ENCODE results near the gene RNF20. TPM values are rescaled to one million over a fixed set of nuclear protein-coding genes. Genes with fewer than 3 reads are reported as not detected.

RNF20 gene
- total RNA-seq, 1 donor from 2014 or later, result 22.3 TPM

DNA sequence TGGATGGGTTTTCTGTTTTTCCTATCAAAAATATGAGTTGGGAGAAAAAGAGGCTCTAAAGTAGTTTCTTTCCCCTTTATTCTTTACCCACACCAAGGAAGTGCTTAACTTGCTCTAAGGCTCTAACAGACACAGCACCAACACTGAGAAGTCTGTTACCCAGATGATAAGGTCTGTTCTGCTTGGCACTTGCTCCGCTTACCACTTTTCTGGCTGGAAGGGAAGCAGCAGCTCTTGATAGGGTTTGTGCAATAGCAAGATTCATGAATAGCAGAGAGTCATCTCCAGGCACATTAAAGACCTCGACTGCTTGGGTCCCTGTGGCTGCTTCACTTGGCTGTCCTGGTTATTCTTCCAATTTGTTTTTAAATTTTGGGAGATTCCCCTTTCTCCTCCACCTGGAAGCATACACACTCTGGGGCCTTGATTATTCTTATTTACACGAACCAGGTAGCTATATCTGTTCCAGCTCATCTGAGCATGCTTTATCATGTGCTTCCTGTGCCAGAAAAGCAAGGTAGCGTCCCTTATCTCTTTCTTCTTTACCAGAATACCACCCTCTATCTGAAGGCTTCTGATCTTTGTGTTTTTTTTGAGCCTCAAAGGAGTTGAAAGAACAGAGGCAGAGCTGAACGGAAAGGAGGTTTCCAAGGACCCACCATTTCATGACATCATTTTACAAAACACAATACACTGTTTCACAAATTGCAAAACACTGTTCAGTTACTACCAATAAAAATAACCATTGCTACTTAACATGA lies 36.3 kb downstream of the RNF20 start:
- intact Hi-C loops (cut with DNase I), result no loop called here
- Histone ChIP-seq H3K27ac (no peak overlapping the region), H3K27me3 (no peaks in the 10 kb centered on the region), H3K9me3 (no peaks in the 10 kb centered on the region), H3K36me3 (peaks cover 0 to 17% of the 10 kb centered on the region in 2 donors), H3K4me1 (no peaks in the 10 kb centered on the region), H3K4me3 (no peak overlapping the region)
- no peak for DNase-seq (ENCODE audit: extremely low spot score in 2 of 2)
- TF ChIP-seq, protein P1, sequence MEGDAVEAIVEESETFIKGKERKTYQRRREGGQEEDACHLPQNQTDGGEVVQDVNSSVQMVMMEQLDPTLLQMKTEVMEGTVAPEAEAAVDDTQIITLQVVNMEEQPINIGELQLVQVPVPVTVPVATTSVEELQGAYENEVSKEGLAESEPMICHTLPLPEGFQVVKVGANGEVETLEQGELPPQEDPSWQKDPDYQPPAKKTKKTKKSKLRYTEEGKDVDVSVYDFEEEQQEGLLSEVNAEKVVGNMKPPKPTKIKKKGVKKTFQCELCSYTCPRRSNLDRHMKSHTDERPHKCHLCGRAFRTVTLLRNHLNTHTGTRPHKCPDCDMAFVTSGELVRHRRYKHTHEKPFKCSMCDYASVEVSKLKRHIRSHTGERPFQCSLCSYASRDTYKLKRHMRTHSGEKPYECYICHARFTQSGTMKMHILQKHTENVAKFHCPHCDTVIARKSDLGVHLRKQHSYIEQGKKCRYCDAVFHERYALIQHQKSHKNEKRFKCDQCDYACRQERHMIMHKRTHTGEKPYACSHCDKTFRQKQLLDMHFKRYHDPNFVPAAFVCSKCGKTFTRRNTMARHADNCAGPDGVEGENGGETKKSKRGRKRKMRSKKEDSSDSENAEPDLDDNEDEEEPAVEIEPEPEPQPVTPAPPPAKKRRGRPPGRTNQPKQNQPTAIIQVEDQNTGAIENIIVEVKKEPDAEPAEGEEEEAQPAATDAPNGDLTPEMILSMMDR (IDR thresholded peaks at IDR 0.05), result no peak
- TF ChIP-seq POLR2AphosphoS5 (IDR thresholded peaks at IDR 0.05; ENCODE audit: insufficient read depth in 1 of 2, low read depth in 1 of 2), result no peak
- TF ChIP-seq POLR2A (IDR thresholded peaks at IDR 0.05), result no peak

DNA sequence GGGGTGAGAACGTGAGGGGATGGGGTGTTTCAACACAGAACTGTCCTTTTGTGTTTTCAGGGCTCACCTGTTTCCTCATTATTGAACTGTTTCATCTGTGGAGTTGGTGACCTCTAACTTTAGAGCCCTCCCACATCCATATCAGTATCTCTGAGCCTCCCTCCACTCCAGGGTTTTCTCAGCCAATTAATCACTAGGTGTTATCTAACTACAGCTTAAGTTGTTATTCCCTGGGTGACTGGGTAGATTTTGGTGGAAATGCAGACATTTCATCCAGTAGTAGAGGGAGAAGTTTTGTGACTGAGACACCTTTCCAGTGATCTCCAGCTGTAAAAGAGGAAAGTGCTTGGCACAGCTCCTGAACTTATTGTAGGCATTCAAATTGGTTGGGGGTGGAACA lies 37.5 kb downstream of the RNF20 start:
- Histone ChIP-seq H3K4me3 (no peak overlapping the region), H3K36me3 (peaks cover 0 to 11% of the 10 kb centered on the region in 2 donors), H3K27me3 (no peaks in the 10 kb centered on the region), H3K27ac (no peak overlapping the region), H3K4me1 (no peaks in the 10 kb centered on the region), H3K9me3 (no peaks in the 10 kb centered on the region)
- DNase-seq (ENCODE audit: extremely low spot score in 2 of 2), result no peak
- TF ChIP-seq POLR2AphosphoS5 (IDR thresholded peaks at IDR 0.05; ENCODE audit: insufficient read depth in 1 of 2, low read depth in 1 of 2) (no peak), POLR2A (IDR thresholded peaks at IDR 0.05) (no peak)
- TF ChIP-seq, protein P1 (IDR thresholded peaks at IDR 0.05), result no peak
- intact Hi-C loops (cut with DNase I), result no loop called here

DNA sequence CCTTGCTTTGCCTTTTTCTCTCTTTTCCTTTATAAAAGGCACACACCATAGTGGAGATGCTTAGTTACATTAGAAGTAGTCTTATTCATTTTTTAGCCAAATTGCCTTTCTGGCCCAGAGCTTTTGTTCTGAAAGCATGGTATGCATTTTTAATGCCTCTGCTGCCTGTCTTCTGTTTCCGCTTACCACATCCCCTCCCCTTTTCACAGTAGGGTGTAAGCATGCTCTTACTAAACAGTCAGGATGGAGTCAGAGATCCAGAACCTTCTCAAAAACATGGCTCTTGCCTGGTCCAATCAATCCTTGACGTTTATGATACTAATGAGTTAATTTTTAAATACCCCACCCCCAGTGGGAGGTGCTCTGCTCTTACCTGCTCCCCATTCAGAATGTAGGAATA lies 38.7 kb downstream of the RNF20 start:
- no peak for DNase-seq (ENCODE audit: extremely low spot score in 2 of 2)
- H3K27me3 ChIP-seq, result no peaks in the 10 kb centered on the region
- H3K4me1 ChIP-seq, result no peaks in the 10 kb centered on the region
- H3K36me3 ChIP-seq, result peaks cover 0 to 11% of the 10 kb centered on the region in 2 donors
- H3K4me3 ChIP-seq, result no peak overlapping the region
- TF ChIP-seq POLR2A (IDR thresholded peaks at IDR 0.05), result no peak
- TF ChIP-seq, protein P1 (IDR thresholded peaks at IDR 0.05), result no peak
- TF ChIP-seq POLR2AphosphoS5 (IDR thresholded peaks at IDR 0.05; ENCODE audit: insufficient read depth in 1 of 2, low read depth in 1 of 2), result no peak
- intact Hi-C loops (cut with DNase I), result no loop called here
- no peaks in the 10 kb centered on the region for H3K9me3 ChIP-seq
- no peak overlapping the region for H3K27ac ChIP-seq

DNA sequence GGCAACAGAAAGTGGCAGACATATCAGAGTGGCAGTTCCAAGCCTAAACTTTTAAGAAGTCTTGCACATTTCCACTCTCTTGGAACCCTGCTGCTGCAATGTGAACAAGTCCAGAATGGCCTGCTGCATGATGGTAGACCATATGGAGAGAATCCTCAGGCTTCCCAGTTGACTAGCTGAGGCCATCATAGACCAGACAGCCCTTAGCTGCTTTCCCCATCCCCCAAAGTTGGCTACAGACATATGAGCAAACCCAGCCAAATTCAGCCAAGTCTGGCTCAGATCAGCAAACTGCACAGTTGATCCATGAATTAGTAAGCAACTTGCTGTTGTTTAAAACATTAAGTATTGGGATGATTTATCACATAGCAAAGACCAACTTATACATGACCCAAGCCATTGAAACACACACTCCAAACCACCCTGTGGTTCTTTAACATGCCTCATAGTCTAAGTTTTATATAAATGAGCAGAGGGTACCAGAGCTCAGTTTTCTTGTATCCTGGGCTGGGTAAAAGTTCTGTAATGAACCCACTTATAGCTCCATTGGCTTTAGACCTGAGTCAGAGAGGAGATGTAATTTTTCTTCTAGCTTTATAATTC lies 41.2 kb downstream of the RNF20 start:
- DNase-seq (ENCODE audit: extremely low spot score in 2 of 2), result no peak
- Histone ChIP-seq H3K27me3 (no peaks in the 10 kb centered on the region), H3K36me3 (peaks cover 0 to 4% of the 10 kb centered on the region in 2 donors), H3K4me1 (no peaks in the 10 kb centered on the region), H3K9me3 (no peaks in the 10 kb centered on the region), H3K27ac (no peak overlapping the region), H3K4me3 (no peak overlapping the region)
- TF ChIP-seq, protein P1 (IDR thresholded peaks at IDR 0.05), result no peak
- TF ChIP-seq POLR2AphosphoS5 (IDR thresholded peaks at IDR 0.05; ENCODE audit: insufficient read depth in 1 of 2, low read depth in 1 of 2) (no peak), POLR2A (IDR thresholded peaks at IDR 0.05) (no peak)
- intact Hi-C loops (cut with DNase I), result no loop called here

DNA sequence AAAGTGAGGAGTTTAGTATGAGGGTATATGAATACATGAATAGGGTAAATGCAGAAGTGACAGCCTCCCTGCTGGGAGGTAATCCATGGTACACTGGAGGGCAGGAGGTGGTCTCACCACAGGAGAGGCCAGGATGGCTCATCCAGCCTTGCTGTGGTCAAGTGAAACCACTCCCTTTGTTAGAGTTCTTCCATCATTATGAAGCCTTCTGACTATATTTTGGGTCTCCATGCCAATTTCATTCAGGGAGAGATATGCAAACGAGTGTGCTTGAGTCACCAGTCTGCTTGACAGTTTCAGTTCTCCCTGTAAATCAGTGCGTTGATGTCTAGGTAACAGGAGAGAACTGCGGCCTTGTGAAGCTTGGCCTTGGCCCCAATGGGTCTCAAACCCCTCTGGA lies 44.7 kb downstream of the RNF20 start:
- Histone ChIP-seq H3K27me3 (no peaks in the 10 kb centered on the region), H3K27ac (no peak overlapping the region), H3K9me3 (no peaks in the 10 kb centered on the region), H3K36me3 (no peaks in the 10 kb centered on the region), H3K4me3 (no peak overlapping the region), H3K4me1 (no peaks in the 10 kb centered on the region)
- TF ChIP-seq, protein P1 (IDR thresholded peaks at IDR 0.05), result no peak
- TF ChIP-seq POLR2AphosphoS5 (IDR thresholded peaks at IDR 0.05; ENCODE audit: insufficient read depth in 1 of 2, low read depth in 1 of 2), result no peak
- no peak for TF ChIP-seq POLR2A (IDR thresholded peaks at IDR 0.05)
- DNase-seq (ENCODE audit: extremely low spot score in 2 of 2), result no peak
- intact Hi-C loops (cut with DNase I), result no loop called here
